ENCODE results near the gene NAA38.

Gene NAA38

DNA sequence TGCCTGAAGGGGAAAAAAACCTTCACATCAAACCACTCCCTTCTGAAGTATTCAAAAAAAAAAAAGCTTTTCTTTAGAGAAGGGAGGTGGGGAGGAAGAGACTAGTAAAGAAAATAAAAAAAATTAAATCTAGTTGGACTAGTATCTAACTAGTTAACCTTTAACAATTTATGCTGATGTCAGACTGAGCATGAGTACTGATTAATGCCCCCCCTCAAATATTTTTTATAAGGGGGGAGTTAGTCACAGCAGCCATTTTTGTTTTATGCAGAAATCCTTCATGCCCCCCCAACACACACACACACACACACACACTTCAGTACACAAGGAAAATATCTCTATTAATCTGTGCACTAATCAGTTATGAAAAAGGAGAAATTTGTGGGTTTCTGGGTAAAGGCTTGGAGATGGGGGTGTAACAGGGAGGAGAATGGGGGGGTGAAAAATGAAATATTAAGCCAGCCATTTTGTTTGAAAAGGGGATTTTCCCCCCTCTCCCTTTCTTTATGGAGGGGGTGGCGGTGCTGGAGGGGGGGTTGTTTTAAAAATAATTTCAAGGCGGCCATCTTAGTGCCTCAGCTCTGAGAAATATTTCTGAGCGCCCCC, 26.5 kb upstream of the NAA38 start (continued):
- TF ChIP-seq, protein P1, sequence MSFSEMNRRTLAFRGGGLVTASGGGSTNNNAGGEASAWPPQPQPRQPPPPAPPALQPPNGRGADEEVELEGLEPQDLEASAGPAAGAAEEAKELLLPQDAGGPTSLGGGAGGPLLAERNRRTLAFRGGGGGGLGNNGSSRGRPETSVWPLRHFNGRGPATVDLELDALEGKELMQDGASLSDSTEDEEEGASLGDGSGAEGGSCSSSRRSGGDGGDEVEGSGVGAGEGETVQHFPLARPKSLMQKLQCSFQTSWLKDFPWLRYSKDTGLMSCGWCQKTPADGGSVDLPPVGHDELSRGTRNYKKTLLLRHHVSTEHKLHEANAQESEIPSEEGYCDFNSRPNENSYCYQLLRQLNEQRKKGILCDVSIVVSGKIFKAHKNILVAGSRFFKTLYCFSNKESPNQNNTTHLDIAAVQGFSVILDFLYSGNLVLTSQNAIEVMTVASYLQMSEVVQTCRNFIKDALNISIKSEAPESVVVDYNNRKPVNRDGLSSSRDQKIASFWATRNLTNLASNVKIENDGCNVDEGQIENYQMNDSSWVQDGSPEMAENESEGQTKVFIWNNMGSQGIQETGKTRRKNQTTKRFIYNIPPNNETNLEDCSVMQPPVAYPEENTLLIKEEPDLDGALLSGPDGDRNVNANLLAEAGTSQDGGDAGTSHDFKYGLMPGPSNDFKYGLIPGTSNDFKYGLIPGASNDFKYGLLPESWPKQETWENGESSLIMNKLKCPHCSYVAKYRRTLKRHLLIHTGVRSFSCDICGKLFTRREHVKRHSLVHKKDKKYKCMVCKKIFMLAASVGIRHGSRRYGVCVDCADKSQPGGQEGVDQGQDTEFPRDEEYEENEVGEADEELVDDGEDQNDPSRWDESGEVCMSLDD (tag by site-specific recombination; IDR thresholded peaks at IDR 0.05): peak; percentile 78
- TF ChIP-seq ZNF362 (tag by site-specific recombination; IDR thresholded peaks at IDR 0.05) (peak; percentile 89), ZNF558 (tag by site-specific recombination; IDR thresholded peaks at IDR 0.05) (0 out of 2 replicates have a peak, but pooled peaks have one; percentile 23), ZNF660 (tag by site-specific recombination; IDR thresholded peaks at IDR 0.05) (no peak), ZNF624 (tag by site-specific recombination; IDR thresholded peaks at IDR 0.05) (no peak), ZNF664 (tag by site-specific recombination; IDR thresholded peaks at IDR 0.05) (no peak), ZNF341 (tag by site-specific recombination; IDR thresholded peaks at IDR 0.05; ENCODE audit: low read depth) (peak; percentile 39; the same call in 1 of the 2 replicates), ZNF76 (tag by site-specific recombination; IDR thresholded peaks at IDR 0.05; ENCODE audit: borderline replicate concordance, low read depth) (peak; percentile 39; the same call in 1 of the 2 replicates), ZNF658 (tag by site-specific recombination; IDR thresholded peaks at IDR 0.05) (no peak), BCL11B (tag by site-specific recombination; IDR thresholded peaks at IDR 0.05; ENCODE audit: low read depth) (no peak), PRDM2 (tag by site-specific recombination; IDR thresholded peaks at IDR 0.05; ENCODE audit: borderline replicate concordance) (no peak), ZNF211 (tag by site-specific recombination; IDR thresholded peaks at IDR 0.05; ENCODE audit: low read depth) (no peak), KLF10 (tag by site-specific recombination; IDR thresholded peaks at IDR 0.05) (0 out of 2 replicates have a peak, but pooled peaks have one; percentile 16), MYNN (tag by site-specific recombination; IDR thresholded peaks at IDR 0.05; ENCODE audit: borderline replicate concordance) (no peak), ZNF37A (tag by site-specific recombination; IDR thresholded peaks at IDR 0.05) (no peak), ZNF155 (tag by site-specific recombination; IDR thresholded peaks at IDR 0.05) (no peak)
- TF ChIP-seq, protein P2, sequence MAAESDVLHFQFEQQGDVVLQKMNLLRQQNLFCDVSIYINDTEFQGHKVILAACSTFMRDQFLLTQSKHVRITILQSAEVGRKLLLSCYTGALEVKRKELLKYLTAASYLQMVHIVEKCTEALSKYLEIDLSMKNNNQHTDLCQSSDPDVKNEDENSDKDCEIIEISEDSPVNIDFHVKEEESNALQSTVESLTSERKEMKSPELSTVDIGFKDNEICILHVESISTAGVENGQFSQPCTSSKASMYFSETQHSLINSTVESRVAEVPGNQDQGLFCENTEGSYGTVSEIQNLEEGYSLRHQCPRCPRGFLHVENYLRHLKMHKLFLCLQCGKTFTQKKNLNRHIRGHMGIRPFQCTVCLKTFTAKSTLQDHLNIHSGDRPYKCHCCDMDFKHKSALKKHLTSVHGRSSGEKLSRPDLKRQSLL (tag by site-specific recombination; IDR thresholded peaks at IDR 0.05): no peak
- TF ChIP-seq, protein P3, sequence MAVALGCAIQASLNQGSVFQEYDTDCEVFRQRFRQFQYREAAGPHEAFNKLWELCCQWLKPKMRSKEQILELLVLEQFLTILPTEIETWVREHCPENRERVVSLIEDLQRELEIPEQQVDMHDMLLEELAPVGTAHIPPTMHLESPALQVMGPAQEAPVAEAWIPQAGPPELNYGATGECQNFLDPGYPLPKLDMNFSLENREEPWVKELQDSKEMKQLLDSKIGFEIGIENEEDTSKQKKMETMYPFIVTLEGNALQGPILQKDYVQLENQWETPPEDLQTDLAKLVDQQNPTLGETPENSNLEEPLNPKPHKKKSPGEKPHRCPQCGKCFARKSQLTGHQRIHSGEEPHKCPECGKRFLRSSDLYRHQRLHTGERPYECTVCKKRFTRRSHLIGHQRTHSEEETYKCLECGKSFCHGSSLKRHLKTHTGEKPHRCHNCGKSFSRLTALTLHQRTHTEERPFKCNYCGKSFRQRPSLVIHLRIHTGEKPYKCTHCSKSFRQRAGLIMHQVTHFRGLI (tag by site-specific recombination; IDR thresholded peaks at IDR 0.05): no peak
- TF ChIP-seq, protein P4, sequence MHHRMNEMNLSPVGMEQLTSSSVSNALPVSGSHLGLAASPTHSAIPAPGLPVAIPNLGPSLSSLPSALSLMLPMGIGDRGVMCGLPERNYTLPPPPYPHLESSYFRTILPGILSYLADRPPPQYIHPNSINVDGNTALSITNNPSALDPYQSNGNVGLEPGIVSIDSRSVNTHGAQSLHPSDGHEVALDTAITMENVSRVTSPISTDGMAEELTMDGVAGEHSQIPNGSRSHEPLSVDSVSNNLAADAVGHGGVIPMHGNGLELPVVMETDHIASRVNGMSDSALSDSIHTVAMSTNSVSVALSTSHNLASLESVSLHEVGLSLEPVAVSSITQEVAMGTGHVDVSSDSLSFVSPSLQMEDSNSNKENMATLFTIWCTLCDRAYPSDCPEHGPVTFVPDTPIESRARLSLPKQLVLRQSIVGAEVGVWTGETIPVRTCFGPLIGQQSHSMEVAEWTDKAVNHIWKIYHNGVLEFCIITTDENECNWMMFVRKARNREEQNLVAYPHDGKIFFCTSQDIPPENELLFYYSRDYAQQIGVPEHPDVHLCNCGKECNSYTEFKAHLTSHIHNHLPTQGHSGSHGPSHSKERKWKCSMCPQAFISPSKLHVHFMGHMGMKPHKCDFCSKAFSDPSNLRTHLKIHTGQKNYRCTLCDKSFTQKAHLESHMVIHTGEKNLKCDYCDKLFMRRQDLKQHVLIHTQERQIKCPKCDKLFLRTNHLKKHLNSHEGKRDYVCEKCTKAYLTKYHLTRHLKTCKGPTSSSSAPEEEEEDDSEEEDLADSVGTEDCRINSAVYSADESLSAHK (tag by site-specific recombination; IDR thresholded peaks at IDR 0.05): no peak
- TF ChIP-seq, protein P5, sequence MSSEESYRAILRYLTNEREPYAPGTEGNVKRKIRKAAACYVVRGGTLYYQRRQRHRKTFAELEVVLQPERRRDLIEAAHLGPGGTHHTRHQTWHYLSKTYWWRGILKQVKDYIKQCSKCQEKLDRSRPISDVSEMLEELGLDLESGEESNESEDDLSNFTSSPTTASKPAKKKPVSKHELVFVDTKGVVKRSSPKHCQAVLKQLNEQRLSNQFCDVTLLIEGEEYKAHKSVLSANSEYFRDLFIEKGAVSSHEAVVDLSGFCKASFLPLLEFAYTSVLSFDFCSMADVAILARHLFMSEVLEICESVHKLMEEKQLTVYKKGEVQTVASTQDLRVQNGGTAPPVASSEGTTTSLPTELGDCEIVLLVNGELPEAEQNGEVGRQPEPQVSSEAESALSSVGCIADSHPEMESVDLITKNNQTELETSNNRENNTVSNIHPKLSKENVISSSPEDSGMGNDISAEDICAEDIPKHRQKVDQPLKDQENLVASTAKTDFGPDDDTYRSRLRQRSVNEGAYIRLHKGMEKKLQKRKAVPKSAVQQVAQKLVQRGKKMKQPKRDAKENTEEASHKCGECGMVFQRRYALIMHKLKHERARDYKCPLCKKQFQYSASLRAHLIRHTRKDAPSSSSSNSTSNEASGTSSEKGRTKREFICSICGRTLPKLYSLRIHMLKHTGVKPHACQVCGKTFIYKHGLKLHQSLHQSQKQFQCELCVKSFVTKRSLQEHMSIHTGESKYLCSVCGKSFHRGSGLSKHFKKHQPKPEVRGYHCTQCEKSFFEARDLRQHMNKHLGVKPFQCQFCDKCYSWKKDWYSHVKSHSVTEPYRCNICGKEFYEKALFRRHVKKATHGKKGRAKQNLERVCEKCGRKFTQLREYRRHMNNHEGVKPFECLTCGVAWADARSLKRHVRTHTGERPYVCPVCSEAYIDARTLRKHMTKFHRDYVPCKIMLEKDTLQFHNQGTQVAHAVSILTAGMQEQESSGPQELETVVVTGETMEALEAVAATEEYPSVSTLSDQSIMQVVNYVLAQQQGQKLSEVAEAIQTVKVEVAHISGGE (tag by site-specific recombination; conservative IDR thresholded peaks at IDR 0.05; ENCODE audit: low read depth): no peak

Measured in HEK293 (cell line).